Measurements from ENCODE around the gene LRRC34.

The LRRC34 gene

GRCh38 chr3:169790687-169791429 lies 21.8 kb downstream of the LRRC34 start:
- ATAC-seq = peak; percentile 51; the same call in 2 of the 3 replicates
- TF ChIP-seq CSDC2 (CRISPR knock-in tag; IDR thresholded peaks at IDR 0.05) (no peak), GLIS3 (CRISPR knock-in tag; IDR thresholded peaks at IDR 0.05) (no peak), PATZ1 (CRISPR knock-in tag; IDR thresholded peaks at IDR 0.05; ENCODE audit: borderline replicate concordance) (no peak)

- ATAC-seq = no peak
- no peak for TF ChIP-seq PPARA (CRISPR knock-in tag; IDR thresholded peaks at IDR 0.05; ENCODE audit: borderline replicate concordance)
- no peak for TF ChIP-seq ISL1 (CRISPR knock-in tag; IDR thresholded peaks at IDR 0.05)
- TF ChIP-seq CREB5 (CRISPR knock-in tag; IDR thresholded peaks at IDR 0.05; ENCODE audit: low read depth) = no peak
- no peak for TF ChIP-seq ZC3H10 (CRISPR knock-in tag; IDR thresholded peaks at IDR 0.05)
- no peak for TF ChIP-seq TOX (CRISPR knock-in tag; IDR thresholded peaks at IDR 0.05; ENCODE audit: borderline replicate concordance)
- no peak for TF ChIP-seq ZFP30 (CRISPR knock-in tag; IDR thresholded peaks at IDR 0.05)
- no peak for TF ChIP-seq ARNTL (CRISPR knock-in tag; IDR thresholded peaks at IDR 0.05; ENCODE audit: borderline replicate concordance, low read depth)
- TF ChIP-seq ZNF8 (CRISPR knock-in tag; IDR thresholded peaks at IDR 0.05) = no peak
- no peak for TF ChIP-seq GLIS3 (CRISPR knock-in tag; IDR thresholded peaks at IDR 0.05)
- TF ChIP-seq RARB (CRISPR knock-in tag; IDR thresholded peaks at IDR 0.05) = no peak
- TF ChIP-seq CSDC2 (CRISPR knock-in tag; IDR thresholded peaks at IDR 0.05) = no peak
- TF ChIP-seq CSRNP3 (CRISPR knock-in tag; IDR thresholded peaks at IDR 0.05) = no peak
- no peak for TF ChIP-seq TSHZ2 (CRISPR knock-in tag; IDR thresholded peaks at IDR 0.05)
Observed at GRCh38 chr3:169790219-169790618, 22.5 kb downstream of the LRRC34 start.

GRCh38 chr3:169787791-169788190 lies 24.9 kb downstream of the LRRC34 start:
- ATAC-seq = no peak
- TF ChIP-seq ISL1 (CRISPR knock-in tag; IDR thresholded peaks at IDR 0.05) (no peak), ZFP3 (CRISPR knock-in tag; IDR thresholded peaks at IDR 0.05) (no peak), ZC3H10 (CRISPR knock-in tag; IDR thresholded peaks at IDR 0.05) (no peak), ZNF8 (CRISPR knock-in tag; IDR thresholded peaks at IDR 0.05) (no peak), SNAI2 (CRISPR knock-in tag; IDR thresholded peaks at IDR 0.05) (no peak), ZNF565 (CRISPR knock-in tag; conservative IDR thresholded peaks at IDR 0.05; ENCODE audit: low read depth) (no peak), ESRRG (CRISPR knock-in tag; IDR thresholded peaks at IDR 0.05) (no peak)

- ATAC-seq = no peak
- TF ChIP-seq CSDC2 (CRISPR knock-in tag; IDR thresholded peaks at IDR 0.05) (no peak), ARNTL (CRISPR knock-in tag; IDR thresholded peaks at IDR 0.05; ENCODE audit: borderline replicate concordance, low read depth) (no peak), ZC3H10 (CRISPR knock-in tag; IDR thresholded peaks at IDR 0.05) (no peak), POU6F1 (CRISPR knock-in tag; IDR thresholded peaks at IDR 0.05; ENCODE audit: borderline replicate concordance, low read depth) (no peak), BACH2 (CRISPR knock-in tag; IDR thresholded peaks at IDR 0.05; ENCODE audit: borderline replicate concordance) (no peak), CREB5 (CRISPR knock-in tag; IDR thresholded peaks at IDR 0.05; ENCODE audit: low read depth) (no peak)
Observed at GRCh38 chr3:169787120-169787519, 25.6 kb downstream of the LRRC34 start.

Measured in SK-N-SH treated with all-trans-retinoic acid at 6 μM for 48 hours (cell line).